ENCODE measurements around the gene ADAMTSL4.
A peak's percentile ranks its signal among the peaks of the same experiment; 100 is the strongest.
"Not testable (repeated sequence)": the region's sequence is repeated elsewhere in the genome, so short reads cannot be mapped to it uniquely, and the experiment has no call there.

Gene ADAMTSL4

DNA sequence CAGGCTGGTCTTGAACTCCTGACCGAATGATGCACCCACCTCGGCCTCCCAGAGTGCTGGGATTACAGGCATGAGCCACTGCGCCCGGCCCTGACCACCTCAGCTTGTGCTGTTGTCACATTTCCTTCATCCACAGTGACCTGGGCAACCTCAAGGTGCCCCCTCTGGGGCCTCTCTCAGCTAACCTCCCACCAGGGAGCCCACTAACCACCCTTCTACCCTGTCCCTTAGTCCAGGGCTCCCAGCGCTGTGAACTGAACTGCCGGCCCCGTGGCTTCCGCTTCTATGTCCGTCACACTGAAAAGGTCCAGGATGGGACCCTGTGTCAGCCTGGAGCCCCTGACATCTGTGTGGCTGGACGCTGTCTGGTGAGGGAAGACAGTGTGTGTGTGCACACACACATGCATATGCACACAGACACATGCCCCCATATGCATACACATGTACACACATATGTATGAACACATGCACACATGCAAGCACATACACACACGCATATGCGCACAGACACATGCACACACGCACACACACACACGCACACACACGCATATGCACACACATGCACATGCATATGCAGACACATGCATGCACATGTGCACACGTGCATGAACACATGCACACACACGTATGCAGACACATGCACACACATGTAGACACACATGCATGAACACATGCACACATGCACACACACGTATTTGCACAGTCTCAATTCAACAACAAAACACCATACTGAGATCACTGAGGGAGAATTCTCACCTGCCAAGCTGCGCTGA, 6.2 kb downstream of the ADAMTSL4 start:
- no peak for DNase-seq (ENCODE audit: low read depth)

DNA sequence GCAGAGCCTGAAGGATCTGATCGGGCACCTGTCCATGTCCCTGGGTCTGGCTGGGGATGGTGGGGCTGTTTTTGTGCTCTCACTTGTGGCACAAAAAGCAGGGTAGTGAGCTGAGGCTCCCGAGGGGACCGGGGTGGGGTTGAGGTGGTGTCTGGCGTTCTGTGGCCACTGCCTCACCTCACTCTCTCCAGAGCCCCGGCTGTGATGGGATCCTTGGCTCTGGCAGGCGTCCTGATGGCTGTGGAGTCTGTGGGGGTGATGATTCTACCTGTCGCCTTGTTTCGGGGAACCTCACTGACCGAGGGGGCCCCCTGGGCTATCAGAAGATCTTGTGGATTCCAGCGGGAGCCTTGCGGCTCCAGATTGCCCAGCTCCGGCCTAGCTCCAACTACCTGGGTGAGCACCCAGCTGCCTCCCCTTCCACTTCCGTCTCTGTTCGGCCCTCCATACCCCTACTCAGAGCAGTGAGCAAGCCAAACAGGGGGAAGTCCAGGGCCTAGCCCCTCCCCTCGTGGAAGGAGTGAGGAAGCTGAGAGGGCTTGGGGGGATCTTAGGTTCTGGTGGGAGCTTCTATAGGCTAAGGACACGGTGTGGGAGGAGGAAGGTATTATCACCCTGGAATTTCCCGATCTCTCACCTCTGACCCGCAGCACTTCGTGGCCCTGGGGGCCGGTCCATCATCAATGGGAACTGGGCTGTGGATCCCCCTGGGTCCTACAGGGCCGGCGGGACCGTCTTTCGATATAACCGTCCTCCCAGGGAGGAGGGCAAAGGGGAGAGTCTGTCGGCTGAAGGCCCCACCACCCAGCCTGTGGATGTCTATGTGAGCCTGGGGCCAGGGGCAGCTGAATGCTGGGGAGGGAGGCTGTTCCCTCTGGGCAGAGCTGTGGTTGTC, 7.0 kb downstream of the ADAMTSL4 start:
- no peak for DNase-seq (ENCODE audit: low read depth)

DNA sequence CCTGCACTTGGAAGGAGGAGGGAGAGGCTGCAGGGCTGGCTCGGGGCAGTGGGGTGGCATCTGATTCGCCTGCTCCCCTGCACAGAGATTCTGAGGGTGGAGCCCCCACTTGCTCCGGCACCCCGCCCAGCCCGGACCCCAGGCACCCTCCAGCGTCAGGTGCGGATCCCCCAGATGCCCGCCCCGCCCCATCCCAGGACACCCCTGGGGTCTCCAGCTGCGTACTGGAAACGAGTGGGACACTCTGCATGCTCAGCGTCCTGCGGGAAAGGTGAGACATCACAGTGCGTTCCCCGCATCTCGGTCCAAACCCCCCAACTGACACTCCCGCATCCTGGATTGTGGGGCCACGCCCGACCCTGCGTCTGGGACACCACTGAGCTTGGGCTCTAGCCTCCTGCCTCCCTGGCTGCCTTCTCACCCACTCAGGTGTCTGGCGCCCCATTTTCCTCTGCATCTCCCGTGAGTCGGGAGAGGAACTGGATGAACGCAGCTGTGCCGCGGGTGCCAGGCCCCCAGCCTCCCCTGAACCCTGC, 7.9 kb downstream of the ADAMTSL4 start:
- DNase-seq (ENCODE audit: low read depth): no peak

DNA sequence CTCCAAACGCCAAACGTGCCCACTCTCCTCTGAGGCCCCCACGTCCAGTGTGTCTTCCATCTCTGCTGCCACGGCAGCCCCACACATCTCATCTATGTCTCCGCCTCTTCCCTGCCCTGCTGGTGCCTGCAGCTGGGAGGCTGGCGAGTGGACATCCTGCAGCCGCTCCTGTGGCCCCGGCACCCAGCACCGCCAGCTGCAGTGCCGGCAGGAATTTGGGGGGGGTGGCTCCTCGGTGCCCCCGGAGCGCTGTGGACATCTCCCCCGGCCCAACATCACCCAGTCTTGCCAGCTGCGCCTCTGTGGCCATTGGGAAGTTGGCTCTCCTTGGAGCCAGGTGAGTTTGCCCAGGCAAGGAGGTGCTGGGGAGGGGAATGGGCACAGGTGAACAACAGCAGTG, 8.6 kb downstream of the ADAMTSL4 start:
- DNase-seq (ENCODE audit: low read depth): no peak

DNA sequence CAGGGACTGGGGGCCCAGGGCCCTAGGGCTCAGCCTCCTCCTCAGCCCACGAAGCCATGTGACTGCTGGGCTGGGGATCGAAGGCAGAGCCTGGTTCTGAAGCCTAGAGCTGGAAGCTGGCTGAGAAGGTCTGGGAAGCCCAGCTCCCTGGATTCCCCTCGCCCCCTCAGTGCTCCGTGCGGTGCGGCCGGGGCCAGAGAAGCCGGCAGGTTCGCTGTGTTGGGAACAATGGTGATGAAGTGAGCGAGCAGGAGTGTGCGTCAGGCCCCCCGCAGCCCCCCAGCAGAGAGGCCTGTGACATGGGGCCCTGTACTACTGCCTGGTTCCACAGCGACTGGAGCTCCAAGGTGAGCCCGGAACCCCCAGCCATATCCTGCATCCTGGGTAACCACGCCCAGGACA, 9.1 kb downstream of the ADAMTSL4 start:
- DNase-seq (ENCODE audit: low read depth): no peak

DNA sequence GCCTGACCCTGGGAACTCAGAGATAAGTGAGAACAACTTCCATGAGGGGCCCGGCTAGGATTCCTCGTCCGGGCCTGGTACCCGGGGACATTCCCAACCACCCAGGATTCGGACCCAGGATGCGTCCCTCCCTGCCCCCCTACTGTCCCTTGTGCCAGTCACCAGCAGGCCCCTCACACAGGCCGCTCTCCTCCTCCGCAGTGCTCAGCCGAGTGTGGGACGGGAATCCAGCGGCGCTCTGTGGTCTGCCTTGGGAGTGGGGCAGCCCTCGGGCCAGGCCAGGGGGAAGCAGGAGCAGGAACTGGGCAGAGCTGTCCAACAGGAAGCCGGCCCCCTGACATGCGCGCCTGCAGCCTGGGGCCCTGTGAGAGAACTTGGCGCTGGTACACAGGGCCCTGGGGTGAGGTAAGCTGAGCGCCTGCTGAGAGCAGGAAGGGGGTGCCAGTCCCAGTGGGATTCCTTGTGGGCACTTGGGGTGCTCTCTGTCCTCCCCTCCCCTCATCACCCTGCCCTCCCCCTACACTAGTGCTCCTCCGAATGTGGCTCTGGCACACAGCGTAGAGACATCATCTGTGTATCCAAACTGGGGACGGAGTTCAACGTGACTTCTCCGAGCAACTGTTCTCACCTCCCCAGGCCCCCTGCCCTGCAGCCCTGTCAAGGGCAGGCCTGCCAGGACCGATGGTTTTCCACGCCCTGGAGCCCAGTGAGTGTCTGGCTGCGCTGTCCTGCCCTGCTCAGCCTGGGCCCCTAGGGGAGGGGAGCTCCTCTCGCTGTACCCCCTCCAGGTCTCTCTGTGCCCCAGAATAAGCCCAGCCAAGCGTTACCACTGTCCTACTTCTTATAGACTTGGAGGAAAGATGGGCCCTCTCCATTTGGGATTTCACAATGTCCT, 9.8 kb downstream of the ADAMTSL4 start:
- no peak for DNase-seq (ENCODE audit: low read depth)

DNA sequence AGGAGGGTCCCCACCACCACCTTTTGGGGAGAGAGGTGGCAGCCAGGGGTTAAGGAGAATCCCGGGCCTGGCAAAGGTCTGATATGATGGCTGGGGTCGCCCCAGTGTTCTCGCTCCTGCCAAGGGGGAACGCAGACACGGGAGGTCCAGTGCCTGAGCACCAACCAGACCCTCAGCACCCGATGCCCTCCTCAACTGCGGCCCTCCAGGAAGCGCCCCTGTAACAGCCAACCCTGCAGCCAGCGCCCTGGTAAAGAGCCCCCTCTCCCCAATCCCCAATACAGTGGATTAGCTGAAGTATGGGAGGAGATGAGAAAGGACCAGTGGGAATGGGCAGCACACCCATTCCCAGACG, 10.4 kb downstream of the ADAMTSL4 start:
- DNase-seq (ENCODE audit: low read depth): no peak

DNA sequence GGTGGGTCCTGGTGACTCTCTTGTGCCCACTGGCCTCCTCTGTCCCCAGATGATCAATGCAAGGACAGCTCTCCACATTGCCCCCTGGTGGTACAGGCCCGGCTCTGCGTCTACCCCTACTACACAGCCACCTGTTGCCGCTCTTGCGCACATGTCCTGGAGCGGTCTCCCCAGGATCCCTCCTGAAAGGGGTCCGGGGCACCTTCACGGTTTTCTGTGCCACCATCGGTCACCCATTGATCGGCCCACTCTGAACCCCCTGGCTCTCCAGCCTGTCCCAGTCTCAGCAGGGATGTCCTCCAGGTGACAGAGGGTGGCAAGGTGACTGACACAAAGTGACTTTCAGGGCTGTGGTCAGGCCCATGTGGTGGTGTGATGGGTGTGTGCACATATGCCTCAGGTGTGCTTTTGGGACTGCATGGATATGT, 10.8 kb downstream of the ADAMTSL4 start:
- peak; percentile 47 for DNase-seq (ENCODE audit: low read depth)

DNA sequence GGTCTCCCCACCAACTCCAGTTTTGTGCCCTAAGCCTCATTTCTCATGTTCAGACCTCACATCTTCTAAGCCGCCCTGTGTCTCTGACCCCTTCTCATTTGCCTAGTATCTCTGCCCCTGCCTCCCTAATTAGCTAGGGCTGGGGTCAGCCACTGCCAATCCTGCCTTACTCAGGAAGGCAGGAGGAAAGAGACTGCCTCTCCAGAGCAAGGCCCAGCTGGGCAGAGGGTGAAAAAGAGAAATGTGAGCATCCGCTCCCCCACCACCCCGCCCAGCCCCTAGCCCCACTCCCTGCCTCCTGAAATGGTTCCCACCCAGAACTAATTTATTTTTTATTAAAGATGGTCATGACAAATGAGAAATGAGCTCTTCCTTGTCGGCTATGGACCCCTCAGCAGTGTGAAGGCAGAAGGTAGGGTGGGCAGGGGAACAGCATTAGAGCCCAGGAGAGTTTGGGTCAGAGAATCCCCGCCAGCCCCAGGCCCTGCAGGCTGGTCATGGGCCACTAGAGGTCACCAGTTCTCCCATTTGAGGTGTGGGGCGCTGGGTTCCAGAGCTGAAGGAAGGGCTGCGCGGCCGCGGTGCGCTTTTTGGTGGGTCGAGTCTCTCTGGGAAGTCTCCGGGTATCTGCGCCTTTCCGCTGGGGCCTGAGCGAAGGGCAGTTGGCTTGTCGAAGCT, 11.5 kb downstream of the ADAMTSL4 start:
- no peak for DNase-seq (ENCODE audit: low read depth)

DNA sequence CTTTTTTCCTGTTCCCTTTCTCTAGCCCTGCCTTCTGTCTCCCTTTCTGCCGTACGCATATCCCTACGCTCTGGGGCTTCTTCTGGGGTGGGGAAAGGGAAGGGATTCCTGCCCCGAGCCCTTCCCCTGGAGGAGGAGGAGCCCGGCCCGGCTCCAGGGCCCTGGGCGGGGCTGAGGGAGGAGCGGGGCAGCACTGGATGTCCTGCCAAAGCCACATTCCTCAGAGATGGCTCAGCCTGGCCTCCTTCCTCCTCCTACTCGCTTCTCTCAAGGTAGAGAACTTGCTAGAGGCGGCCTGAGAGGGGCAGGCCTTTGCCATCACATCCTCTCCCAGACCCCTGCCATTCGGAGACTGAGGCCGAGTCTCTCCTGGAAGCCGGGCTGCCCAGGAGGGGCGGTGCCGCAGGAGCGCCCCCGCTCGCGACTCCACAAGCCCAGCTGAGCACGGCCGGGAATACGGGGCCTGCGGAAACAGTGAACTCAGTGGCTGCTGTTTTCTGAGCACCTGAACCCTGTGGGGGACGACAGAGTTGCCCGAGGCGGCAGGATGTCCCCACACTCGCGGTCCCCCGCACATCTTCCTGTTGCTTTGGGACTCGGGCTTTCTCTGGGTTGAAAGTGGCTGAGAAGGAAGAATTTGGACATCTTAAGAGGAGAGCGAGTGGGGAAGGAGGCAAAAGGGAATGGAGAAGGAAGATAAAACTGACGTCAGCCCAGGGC, 12.2 kb downstream of the ADAMTSL4 start:
- peak; percentile 99 for DNase-seq (ENCODE audit: low read depth)

DNA sequence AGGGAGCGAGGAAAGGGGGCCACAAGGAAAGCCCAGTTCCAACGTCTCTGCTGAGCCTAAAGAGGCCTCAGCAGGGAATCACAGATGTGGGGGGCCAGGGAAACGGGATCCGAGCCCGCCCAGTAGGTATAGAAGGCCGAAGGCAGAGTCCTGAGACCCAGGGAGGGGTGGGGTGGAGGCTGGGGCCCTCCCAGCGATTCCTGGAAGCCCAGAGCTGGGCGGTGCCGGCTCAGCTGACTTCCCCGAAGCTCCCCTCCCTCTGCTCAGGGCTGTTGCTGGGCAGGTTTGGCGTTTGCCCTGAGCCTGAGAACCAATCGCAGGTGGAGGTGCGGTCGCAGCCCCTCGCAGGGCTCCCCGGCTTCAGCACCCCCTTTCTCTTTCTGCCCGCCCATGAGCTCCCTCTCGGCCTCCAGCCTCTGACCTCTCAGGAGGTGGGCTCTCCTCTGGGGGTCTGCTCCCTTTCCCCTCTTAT, 12.8 kb downstream of the ADAMTSL4 start:
- DNase-seq (ENCODE audit: low read depth): peak; percentile 96

DNA sequence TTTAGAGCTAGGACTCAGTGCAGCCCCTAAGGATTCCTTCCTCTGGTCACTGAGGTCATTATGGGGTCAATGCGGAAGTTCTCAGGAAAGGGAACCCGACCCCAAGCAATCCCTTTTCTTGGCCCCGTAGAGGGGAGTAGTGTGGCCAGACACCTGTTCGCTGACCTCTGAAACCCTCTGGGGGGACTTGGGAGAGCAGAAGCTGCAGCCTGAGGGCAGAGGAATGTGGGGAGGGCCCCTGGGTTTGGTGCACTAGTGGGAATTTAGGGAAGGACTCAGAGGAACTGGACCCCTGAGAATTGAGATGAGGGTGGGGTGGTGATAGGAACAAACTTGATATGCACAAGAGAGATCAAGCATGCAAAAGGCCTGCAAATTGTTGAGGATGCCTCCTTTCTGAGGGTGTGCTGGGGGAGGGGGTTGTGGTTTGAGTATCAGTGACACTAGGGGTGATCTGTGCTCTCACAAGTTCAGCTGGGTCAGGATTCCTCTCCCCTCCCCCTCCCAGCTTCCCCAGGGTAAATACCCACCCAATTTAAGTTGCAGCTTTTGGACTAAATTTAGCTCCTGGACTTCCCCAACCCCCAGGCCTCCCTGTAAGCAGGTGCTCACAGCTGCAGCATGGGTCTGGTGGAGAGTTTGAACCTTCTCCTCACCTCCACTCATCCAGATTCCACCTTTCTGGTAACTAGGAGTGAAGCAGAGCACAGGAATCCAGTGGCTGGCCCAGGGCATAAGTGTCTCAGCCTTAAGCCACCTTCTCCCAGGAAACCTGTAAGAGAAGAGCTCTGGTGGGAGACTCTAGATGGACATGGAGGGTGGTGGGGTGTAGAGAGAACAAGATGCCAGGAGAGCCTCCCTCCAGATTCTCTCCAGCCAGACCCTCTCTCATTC, 13.5 kb downstream of the ADAMTSL4 start:
- peak; percentile 14 for DNase-seq (ENCODE audit: low read depth)

DNA sequence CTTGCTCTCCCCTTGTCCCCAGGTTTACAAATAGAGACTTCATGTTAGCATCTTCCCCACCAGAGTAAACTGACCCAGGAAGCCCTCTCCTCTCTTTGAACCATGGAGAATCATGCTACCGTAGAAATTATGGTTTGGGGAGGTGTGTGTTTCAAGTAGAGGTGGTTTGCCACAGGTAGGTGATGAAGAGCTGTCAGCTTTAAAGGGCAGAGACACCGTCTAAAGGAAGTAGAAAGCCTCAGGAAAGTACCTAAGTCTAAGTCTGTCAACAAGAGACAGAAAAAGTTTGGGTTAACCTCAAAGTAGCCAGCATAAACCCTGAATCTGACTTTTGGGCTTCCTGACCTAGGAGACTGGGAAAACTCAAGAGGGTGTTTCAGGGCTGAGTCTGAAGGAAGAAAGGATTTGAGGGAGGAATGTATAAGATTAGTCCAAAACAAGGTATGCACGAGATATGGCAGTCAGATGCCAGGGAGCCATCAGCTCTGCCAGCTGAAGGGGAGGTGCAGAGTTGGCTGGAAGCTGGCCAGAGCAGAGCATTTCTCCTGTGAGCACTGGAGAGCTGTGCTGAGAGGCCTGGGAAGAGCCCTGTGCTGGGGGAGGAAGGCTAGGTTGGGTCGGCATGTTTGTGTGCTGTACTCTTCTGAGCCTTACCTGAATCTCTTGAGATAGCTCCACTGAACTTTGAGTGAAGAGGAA, 14.3 kb downstream of the ADAMTSL4 start:
- peak; percentile 31 for DNase-seq (ENCODE audit: low read depth)

DNA sequence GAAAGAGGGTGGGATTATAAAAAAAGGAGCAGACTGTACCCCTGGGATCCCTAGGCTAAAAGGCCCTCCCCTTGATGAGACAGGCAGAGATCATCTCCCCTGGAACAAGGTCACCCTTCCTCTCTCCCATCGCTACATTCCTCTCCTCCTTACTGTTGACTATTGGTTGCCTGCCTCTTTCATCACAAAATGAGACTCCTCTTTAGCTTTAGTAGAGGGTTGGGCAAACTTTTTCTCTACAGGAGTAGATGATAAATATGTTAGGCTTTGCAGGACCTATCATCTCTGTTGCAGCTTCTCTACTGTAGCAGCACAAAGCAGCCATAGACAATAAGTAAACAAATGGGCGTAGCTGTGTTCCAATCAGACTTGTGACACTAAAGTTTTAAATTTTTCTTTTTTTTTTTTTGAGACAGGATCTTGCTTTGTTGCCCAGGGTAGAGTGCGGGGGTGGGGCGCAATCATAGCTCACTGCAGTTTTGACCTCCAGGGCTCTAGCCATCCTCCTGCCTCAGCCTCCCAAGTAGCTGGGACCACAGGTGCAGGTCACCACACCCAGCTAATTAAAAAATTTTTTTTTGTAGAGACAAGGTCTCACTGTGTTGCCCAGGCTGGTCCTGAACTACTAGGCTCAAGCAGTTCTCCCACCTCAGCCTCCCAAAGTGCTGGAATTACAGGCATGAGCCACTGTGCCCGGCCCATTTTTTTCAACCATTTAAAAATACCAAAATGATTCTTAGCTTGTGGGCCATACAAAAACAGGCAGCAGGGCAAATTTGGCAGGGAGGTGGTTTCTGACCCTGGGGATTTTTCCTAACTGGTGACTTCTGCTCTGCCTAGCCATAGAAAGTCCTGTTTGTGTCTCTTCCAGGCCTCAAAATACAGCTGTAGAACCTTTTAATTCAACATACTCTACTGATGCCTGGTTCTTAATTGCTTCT, 15.1 kb downstream of the ADAMTSL4 start:
- DNase-seq (ENCODE audit: low read depth): peak; percentile 52

DNA sequence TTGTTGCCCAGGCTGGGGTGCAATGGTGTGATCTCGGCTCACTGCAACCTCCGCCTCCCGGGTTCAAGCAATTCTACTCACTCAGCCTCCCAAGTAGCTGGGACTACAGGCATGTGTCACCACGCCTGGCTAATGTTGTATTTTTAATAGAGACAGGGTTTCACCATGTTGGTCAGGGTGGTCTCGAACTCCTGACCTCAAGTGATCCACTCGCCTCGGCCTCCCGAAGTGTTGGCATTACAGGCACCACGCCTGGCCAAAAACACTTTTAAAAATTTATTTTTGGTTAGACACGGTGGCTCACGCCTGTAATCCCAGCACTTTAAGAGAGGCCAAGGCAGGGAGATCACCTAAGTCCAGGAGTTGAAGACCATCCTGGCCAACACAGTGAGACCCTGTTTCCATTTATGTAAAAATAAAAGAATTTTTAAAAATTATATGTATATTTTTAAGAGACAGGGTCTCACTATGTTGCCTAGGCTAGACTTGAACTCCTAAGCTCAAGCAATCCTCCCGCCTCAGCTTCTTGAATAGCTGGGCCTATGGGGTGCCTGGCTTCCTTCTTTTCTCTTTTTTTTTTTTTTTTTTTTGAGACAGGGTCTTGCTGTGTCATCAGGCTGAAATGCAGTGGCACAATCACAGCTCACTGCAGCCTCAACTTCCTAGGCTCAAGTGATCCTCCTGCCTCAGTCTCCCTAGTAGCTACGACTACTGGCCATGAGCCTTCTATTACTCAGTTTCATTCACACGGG, 16.2 kb downstream of the ADAMTSL4 start:
- DNase-seq (ENCODE audit: low read depth): not testable (repeated sequence)

DNA sequence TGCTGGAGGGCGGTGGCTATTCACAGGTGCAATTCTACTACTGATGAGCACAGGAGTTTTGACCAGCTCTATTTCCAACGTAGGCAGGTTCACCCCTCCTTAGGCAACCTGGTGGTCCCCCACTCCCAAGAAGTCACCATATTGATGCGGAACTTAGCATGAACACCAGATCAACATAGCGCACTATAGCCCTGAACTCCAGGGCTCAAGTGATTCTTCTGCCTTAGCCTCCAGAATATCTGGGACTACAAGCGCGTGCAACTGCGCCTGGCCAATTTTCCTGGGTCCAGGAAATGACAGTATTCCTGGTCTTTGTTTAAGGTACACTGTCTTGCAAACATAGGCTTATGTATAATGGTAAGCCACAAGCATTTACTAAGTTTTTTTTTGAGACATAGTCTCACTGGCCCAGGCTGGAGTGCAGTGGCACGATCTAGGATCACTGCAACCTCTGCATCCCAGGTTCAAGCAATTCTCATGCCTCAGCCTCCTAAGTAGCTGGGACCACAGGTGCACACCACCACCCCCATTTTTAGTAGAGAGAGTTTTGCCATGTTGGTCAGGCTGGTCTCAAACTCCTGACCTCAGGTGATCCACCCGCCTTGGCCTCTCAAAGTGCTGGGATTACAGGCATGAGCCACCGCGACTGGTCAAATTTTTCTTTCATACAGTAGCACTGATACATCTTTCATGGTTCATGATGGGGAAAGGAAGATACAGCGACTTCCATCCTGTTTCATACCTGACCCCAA, 17.6 kb downstream of the ADAMTSL4 start:
- no peak for DNase-seq (ENCODE audit: low read depth)

Data from fibroblast of gingiva (primary cell).